ENCODE results near the gene ADORA2A. TPM values are rescaled to one million over a fixed set of nuclear protein-coding genes. Genes with fewer than 3 reads are reported as not detected.
A peak's percentile ranks its signal among the peaks of the same experiment; 100 is the strongest.

Gene ADORA2A
- total and polyA plus RNA-seq, 10 of the 15 experiments (the other 5 are each of a cell fraction or from before 2014, with no cell fraction given), result 0.69 to 31.2 (median 18.3) TPM

- Histone ChIP-seq H4K20me1 (ENCODE audit: control insufficient read depth, insufficient read depth) (no peaks in the 10 kb centered on the region), H3K9ac (ENCODE audit: control insufficient read depth, insufficient read depth, low read length) (peak overlapping the region; percentile 3; the same call in 1 of the 2 replicates), H2AFZ (ENCODE audit: control insufficient read depth, low read depth, low read length) (no peak overlapping the region), H3K4me1 (ENCODE audit: control insufficient read depth, insufficient read depth, low read length) (peaks cover 44% of the 10 kb centered on the region), H3K27ac (ENCODE audit: control insufficient read depth, insufficient read depth) (peak overlapping the region; percentile 85), H3K36me3 (ENCODE audit: control insufficient read depth in 2 of 2, insufficient read depth in 2 of 2, low read length in 1 of 2) (peaks cover 1 to 10% of the 10 kb centered on the region in 2 experiments; a peak in 2 of 4 replicates), H3K9me3 (replicated peaks; ENCODE audit: control insufficient read depth, insufficient read depth, low read length) (no peaks in the 10 kb centered on the region), H3K27me3 (replicated peaks in 1 of 2; ENCODE audit: control insufficient read depth in 2 of 2, insufficient read depth in 2 of 2, low read length in 1 of 2) (no peaks in the 10 kb centered on the region), H3K4me3 (no peak overlapping the region), H3K79me2 (ENCODE audit: control insufficient read depth, insufficient read depth, low read length) (peaks cover 1% of the 10 kb centered on the region), H3K4me2 (ENCODE audit: control insufficient read depth, insufficient read depth) (no peak overlapping the region; the same call in 1 of the 2 replicates)
- TF ChIP-seq REST (IDR thresholded peaks at IDR 0.05; ENCODE audit: low read depth, low read length) (no peak), ZNF207 (IDR thresholded peaks at IDR 0.05; ENCODE audit: borderline replicate concordance) (no peak), BMI1 (IDR thresholded peaks at IDR 0.05; ENCODE audit: borderline replicate concordance) (no peak), PAX8 (IDR thresholded peaks at IDR 0.05) (no peak), NFXL1 (IDR thresholded peaks at IDR 0.05; ENCODE audit: borderline replicate concordance) (no peak), CREB1 (IDR thresholded peaks at IDR 0.05; ENCODE audit: low read depth) (no peak), RAD51 (IDR thresholded peaks at IDR 0.05) (no peak), PBX3 (IDR thresholded peaks at IDR 0.05; ENCODE audit: insufficient replicate concordance, low read depth, low read length) (no peak), EP300 (IDR thresholded peaks at IDR 0.05; ENCODE audit: borderline replicate concordance in 1 of 2, control insufficient read depth in 1 of 2, low read depth in 2 of 2, low read length in 2 of 2) (no peak), IRF3 (IDR thresholded peaks at IDR 0.05) (no peak), RB1 (IDR thresholded peaks at IDR 0.05; ENCODE audit: borderline replicate concordance) (no peak), RUNX3 (IDR thresholded peaks at IDR 0.05; ENCODE audit: low read length) (no peak), ATF2 (IDR thresholded peaks at IDR 0.05; ENCODE audit: low read length) (no peak), FOS (IDR thresholded peaks at IDR 0.05; ENCODE audit: borderline replicate concordance, extremely low read depth, insufficient read length) (no peak), RAD21 (IDR thresholded peaks at IDR 0.05; ENCODE audit: insufficient read depth, low read depth, low read length) (no peak), ZNF622 (IDR thresholded peaks at IDR 0.05) (no peak), FOXM1 (IDR thresholded peaks at IDR 0.05; ENCODE audit: low read depth, low read length) (no peak), NR2C1 (IDR thresholded peaks at IDR 0.05) (no peak)
- ChIA-PET SMC1A (ENCODE audit: uncharacterized antibody, unreplicated experiment) (interaction anchor here (0.7 to 3.7 kb wide), 11 partner anchors 11 to 155 kb away, joined by 3 to 14 read pairs (median 4); no protein-coding TSS in a partner anchor), POLR2A (interaction anchor here (0.6 to 1.4 kb wide), 2 partner anchors 17 to 553 kb away, joined by 3 read pairs; no protein-coding TSS in a partner anchor), RAD21 (ENCODE audit: unreplicated experiment) (interaction anchor here (0.7 to 1.9 kb wide), 4 partner anchors 29 to 431 kb away, joined by 3 to 8 read pairs (median 4); partner anchors contain the start of gene ADORA2A), CTCF (interaction anchor here (0.6 to 2.1 kb wide), 10 partner anchors 11 to 124 kb away, joined by 3 to 13 read pairs (median 4); no protein-coding TSS in a partner anchor)
- intact Hi-C loops (cut with micrococcal nuclease; ENCODE audit: unreplicated experiment), result no loop called here
- in situ Hi-C loops (cut with MboI), result no loop called here
- ATAC-seq (no peak), DNase-seq (ENCODE audit: low read depth, low spot score) (no peak), FAIRE-seq (no peak)
- BruUV-seq (replicated peaks), result no TSS peak
Observed at GRCh38 chr22:24398409-24398808, 29.0 kb upstream of the ADORA2A start.
